Activated naive CD4-positive, alpha-beta T cell treated with anti-CD3 and anti-CD28 coated beads, Interleukin-2, amount 10 ng/mL, durations not matched to agents 7 days and 5 days (primary cell): ENCODE results near the gene GPC6.
"Not testable (repeated sequence)": the region's sequence is repeated elsewhere in the genome, so short reads cannot be mapped to it uniquely, and the experiment has no call there.

ENCODE experiments used
- CTCF ChIA-PET: fragments of 350-600 bp; sonication (Branson Sonifier 250); formaldehyde crosslinking; loops from one replicate; lab custom pipeline; 2021; ENCODE audit warnings: antibody characterized with exemption; lab: Charles Lee
- DNase-seq: peaks from one replicate; pipeline ENCODE4 v3.0.0-alpha.2; 2020
- H3K27ac Mint-ChIP-seq: one replicate; pipeline ENCODE4 v1.8.0; 2021; ENCODE audit warnings: mild to moderate bottlenecking, moderate library complexity, mixed read lengths
- H3K27me3 Mint-ChIP-seq: one replicate; pipeline ENCODE4 v1.8.0; 2021; ENCODE audit warnings: mild to moderate bottlenecking, mixed read lengths
- H3K36me3 Mint-ChIP-seq: one replicate; pipeline ENCODE4 v1.8.0; 2021; ENCODE audit warnings: mixed read lengths
- H3K4me1 Mint-ChIP-seq: one replicate; pipeline ENCODE4 v1.8.0; 2021; ENCODE audit warnings: mixed read lengths
- H3K4me3 Mint-ChIP-seq: one replicate; pipeline ENCODE4 v1.8.0; 2021; ENCODE audit warnings: mild to moderate bottlenecking, moderate library complexity, mixed read lengths
- H3K9me3 Mint-ChIP-seq: one replicate; pipeline ENCODE4 v1.8.0; 2021; ENCODE audit warnings: mixed read lengths

The GPC6 gene

GRCh38 chr13:94268661-94269060, 1042.1 kb downstream of the GPC6 start:
- H3K36me3 Mint-ChIP-seq = no peaks in the 10 kb centered on the region
- H3K27ac Mint-ChIP-seq = no peak overlapping the region
- peaks cover 2% of the 10 kb centered on the region for H3K9me3 Mint-ChIP-seq
- DNase-seq = no peak
- peaks cover 3% of the 10 kb centered on the region for H3K27me3 Mint-ChIP-seq
- no peaks in the 10 kb centered on the region for H3K4me1 Mint-ChIP-seq
- no peak overlapping the region for H3K4me3 Mint-ChIP-seq
- CTCF ChIA-PET = no interaction called here

GRCh38 chr13:94269557-94269956, 1043.0 kb downstream of the GPC6 start:
- no peaks in the 10 kb centered on the region for H3K36me3 Mint-ChIP-seq
- no peak overlapping the region for H3K27ac Mint-ChIP-seq
- peaks cover 2% of the 10 kb centered on the region for H3K9me3 Mint-ChIP-seq
- no peak overlapping the region for H3K4me3 Mint-ChIP-seq
- no peak for DNase-seq
- peaks cover 3% of the 10 kb centered on the region for H3K27me3 Mint-ChIP-seq
- no peaks in the 10 kb centered on the region for H3K4me1 Mint-ChIP-seq
- CTCF ChIA-PET = no interaction called here

DNA sequence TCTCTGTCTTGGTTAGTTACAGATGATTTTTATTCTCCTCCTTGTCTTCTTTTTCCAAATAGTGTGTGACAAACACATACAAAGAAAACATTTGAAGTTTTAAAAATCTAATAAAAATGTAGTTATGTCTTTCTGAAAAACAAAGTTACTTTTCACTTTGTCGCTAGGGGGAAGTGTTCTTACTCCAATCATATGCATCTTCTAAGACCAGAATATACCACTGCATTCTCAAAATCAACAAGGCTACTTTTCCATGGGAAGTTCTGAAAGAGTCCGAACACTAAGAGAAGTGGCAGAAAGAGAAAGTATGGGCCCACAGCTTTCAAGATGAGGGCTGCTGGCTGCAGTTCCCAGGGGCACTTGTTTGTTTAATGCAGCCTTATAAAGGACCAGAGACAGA, 1043.9 kb downstream of the GPC6 start:
- Mint-ChIP-seq H3K9me3 (peaks cover 2% of the 10 kb centered on the region), H3K27me3 (peaks cover 3% of the 10 kb centered on the region), H3K4me1 (no peaks in the 10 kb centered on the region), H3K36me3 (no peaks in the 10 kb centered on the region), H3K4me3 (no peak overlapping the region), H3K27ac (no peak overlapping the region)
- DNase-seq = no peak
- CTCF ChIA-PET = no interaction called here

DNA sequence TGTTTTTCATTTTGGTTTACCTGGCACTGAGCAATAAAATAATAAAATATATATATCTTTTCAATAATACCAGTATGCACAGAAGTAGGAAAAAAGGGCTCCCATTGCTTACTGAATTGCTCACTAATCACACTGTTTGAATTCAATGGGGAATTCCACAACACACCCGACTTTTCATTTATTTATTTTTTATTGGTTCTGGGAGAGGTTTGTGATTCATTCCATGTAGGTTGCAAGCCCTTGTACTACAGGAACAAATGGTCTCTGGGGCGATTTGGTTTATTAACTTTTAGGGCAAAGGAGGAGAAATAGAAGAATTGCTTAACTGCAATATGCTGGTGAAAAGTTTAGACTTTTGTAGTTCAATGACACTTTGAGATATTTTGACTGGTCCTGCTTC, 1045.4 kb downstream of the GPC6 start:
- Mint-ChIP-seq H3K27me3 (peaks cover 3% of the 10 kb centered on the region), H3K27ac (no peak overlapping the region), H3K4me3 (no peak overlapping the region), H3K36me3 (no peaks in the 10 kb centered on the region), H3K4me1 (no peaks in the 10 kb centered on the region), H3K9me3 (peaks cover 2% of the 10 kb centered on the region)
- CTCF ChIA-PET = no interaction called here
- no peak for DNase-seq

DNA sequence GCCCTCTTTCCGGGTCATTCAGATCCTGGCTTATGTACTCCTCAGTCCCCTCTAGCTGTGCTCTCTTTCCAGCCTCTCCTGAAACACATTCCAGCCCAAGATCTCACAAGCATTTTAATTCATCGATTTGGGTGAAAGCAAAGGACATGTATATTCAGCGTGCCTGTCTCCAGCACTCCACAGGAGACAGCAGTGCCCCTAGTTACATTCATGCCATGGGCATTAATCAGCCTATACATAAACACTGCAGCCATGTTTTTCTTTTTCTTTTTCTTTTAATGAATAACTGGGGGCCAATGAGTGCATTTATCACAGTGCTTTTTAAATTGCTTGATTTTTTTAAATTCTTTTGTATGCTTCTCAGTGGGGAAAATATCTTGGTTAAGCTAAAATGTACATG, 1053.7 kb downstream of the GPC6 start:
- no peak overlapping the region for H3K4me3 Mint-ChIP-seq
- no peak for DNase-seq
- CTCF ChIA-PET = no interaction called here
- H3K36me3 Mint-ChIP-seq = no peaks in the 10 kb centered on the region
- H3K27ac Mint-ChIP-seq = no peak overlapping the region
- peaks cover 1% of the 10 kb centered on the region for H3K9me3 Mint-ChIP-seq
- no peaks in the 10 kb centered on the region for H3K4me1 Mint-ChIP-seq
- H3K27me3 Mint-ChIP-seq = peaks cover 5% of the 10 kb centered on the region

DNA sequence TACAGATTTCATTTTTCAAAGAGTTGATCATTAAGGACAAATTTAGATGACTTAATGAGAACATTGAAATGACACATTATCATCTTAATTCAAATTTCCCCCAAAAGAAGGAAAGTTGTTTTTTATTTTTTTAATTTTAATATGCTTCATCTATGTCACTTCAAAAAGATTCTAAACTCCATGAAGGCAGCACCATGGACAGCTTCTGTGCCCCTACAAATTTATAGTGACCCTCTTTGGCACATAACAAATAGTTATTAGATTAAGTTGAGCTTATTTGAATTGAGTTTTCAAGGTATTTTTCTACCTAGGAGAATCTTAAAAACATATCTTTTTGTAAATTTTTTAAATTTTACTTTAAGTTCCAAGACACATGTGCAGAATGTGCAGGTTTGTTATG, 1054.2 kb downstream of the GPC6 start:
- no peaks in the 10 kb centered on the region for H3K4me1 Mint-ChIP-seq
- DNase-seq = no peak
- CTCF ChIA-PET = no interaction called here
- H3K9me3 Mint-ChIP-seq = peaks cover 1% of the 10 kb centered on the region
- H3K27me3 Mint-ChIP-seq = peaks cover 5% of the 10 kb centered on the region
- no peaks in the 10 kb centered on the region for H3K36me3 Mint-ChIP-seq
- no peak overlapping the region for H3K27ac Mint-ChIP-seq
- H3K4me3 Mint-ChIP-seq = no peak overlapping the region

- Mint-ChIP-seq H3K9me3 (no peaks in the 10 kb centered on the region), H3K27ac (no peak overlapping the region), H3K4me1 (no peaks in the 10 kb centered on the region), H3K4me3 (no peak overlapping the region), H3K36me3 (no peaks in the 10 kb centered on the region), H3K27me3 (peaks cover 5% of the 10 kb centered on the region)
- no peak for DNase-seq
- CTCF ChIA-PET = no interaction called here
Observed at GRCh38 chr13:94286581-94286980, 1060.0 kb downstream of the GPC6 start.

GRCh38 chr13:94291631-94292322, 1065.2 kb downstream of the GPC6 start:
- Mint-ChIP-seq H3K9me3 (no peaks in the 10 kb centered on the region), H3K36me3 (no peaks in the 10 kb centered on the region), H3K27me3 (no peaks in the 10 kb centered on the region), H3K27ac (no peak overlapping the region), H3K4me3 (no peak overlapping the region), H3K4me1 (no peaks in the 10 kb centered on the region)
- CTCF ChIA-PET = no interaction called here
- DNase-seq = no peak

GRCh38 chr13:94292323-94292640, 1065.7 kb downstream of the GPC6 start:
- Mint-ChIP-seq H3K4me1 (no peaks in the 10 kb centered on the region), H3K36me3 (no peaks in the 10 kb centered on the region), H3K27ac (no peak overlapping the region), H3K4me3 (no peak overlapping the region), H3K9me3 (no peaks in the 10 kb centered on the region), H3K27me3 (no peaks in the 10 kb centered on the region)
- DNase-seq = no peak
- CTCF ChIA-PET = no interaction called here

DNA sequence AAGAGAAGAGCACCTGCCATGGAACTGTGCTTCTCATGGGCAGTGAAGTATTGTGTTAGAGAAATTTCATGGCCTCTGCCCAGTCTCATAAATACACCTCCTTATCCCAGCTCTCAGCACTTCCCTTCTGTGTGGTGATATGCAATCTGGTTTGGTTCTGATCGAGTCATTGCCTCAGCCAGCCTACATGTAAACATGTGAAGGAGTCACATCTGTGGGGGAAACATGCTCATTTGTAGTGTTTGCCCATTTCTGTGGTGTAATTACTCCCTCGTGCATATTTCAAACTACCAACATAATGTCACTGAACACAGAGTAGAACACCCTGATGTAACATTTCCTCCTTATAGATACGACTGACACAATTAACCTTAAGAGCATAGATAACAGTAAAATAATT, 1069.9 kb downstream of the GPC6 start:
- no peaks in the 10 kb centered on the region for H3K36me3 Mint-ChIP-seq
- CTCF ChIA-PET = no interaction called here
- H3K4me1 Mint-ChIP-seq = no peaks in the 10 kb centered on the region
- H3K27ac Mint-ChIP-seq = no peak overlapping the region
- H3K4me3 Mint-ChIP-seq = no peak overlapping the region
- no peak for DNase-seq
- no peaks in the 10 kb centered on the region for H3K27me3 Mint-ChIP-seq
- H3K9me3 Mint-ChIP-seq = no peaks in the 10 kb centered on the region

- CTCF ChIA-PET = no interaction called here
- no peak overlapping the region for H3K4me3 Mint-ChIP-seq
- H3K27me3 Mint-ChIP-seq = no peaks in the 10 kb centered on the region
- no peaks in the 10 kb centered on the region for H3K4me1 Mint-ChIP-seq
- DNase-seq = no peak
- no peak overlapping the region for H3K27ac Mint-ChIP-seq
- H3K9me3 Mint-ChIP-seq = no peaks in the 10 kb centered on the region
- no peaks in the 10 kb centered on the region for H3K36me3 Mint-ChIP-seq
Observed at GRCh38 chr13:94298346-94298745, 1071.7 kb downstream of the GPC6 start.

GRCh38 chr13:94300401-94300800, 1073.8 kb downstream of the GPC6 start:
- Mint-ChIP-seq H3K27ac (no peak overlapping the region), H3K27me3 (no peaks in the 10 kb centered on the region), H3K9me3 (no peaks in the 10 kb centered on the region), H3K36me3 (no peaks in the 10 kb centered on the region), H3K4me3 (no peak overlapping the region), H3K4me1 (peaks cover 4% of the 10 kb centered on the region)
- DNase-seq = no peak
- CTCF ChIA-PET = no interaction called here

GRCh38 chr13:94301487-94301886, 1074.9 kb downstream of the GPC6 start:
- H3K4me3 Mint-ChIP-seq = no peak overlapping the region
- H3K36me3 Mint-ChIP-seq = no peaks in the 10 kb centered on the region
- H3K4me1 Mint-ChIP-seq = peaks cover 4% of the 10 kb centered on the region
- H3K9me3 Mint-ChIP-seq = no peaks in the 10 kb centered on the region
- no peaks in the 10 kb centered on the region for H3K27me3 Mint-ChIP-seq
- CTCF ChIA-PET = no interaction called here
- no peak overlapping the region for H3K27ac Mint-ChIP-seq
- DNase-seq = no peak

DNA sequence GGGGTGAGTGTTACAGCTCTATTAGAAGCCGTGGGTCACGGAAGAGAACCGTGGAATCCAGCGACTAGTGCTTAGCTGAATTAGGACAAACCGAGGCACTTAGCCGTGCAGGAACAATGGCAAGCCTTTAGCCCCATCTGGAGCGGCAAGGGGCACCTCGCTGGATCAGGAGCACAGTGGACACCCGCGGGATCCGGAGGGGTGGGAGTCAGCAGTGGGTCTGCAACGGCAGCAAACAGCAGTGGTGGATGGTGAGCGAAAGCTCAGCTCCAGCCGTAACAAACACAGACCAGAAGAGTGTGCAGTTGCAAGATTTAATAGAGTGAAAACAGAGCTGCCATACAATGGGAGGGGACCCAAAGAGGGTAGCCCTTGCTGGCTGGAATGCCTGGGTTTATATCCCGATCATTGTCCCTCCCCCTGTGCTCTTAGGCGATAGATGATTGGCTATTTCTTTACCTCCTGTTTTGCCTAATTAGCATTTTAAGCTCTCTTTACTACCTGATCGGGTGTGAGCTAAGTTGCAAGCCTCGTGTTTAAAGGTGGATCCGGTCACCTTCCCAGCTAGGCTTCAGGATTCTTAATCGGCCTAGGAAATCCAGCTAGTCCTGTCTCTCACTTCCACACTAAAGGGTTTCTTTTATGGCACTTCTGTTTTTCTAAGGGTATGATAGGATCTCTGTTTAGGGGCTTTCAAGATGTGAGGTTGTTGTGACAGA, 1076.4 kb downstream of the GPC6 start:
- DNase-seq, H3K27ac Mint-ChIP-seq, H3K36me3 Mint-ChIP-seq, H3K27me3 Mint-ChIP-seq, CTCF ChIA-PET, H3K4me3 Mint-ChIP-seq, H3K4me1 Mint-ChIP-seq, H3K9me3 Mint-ChIP-seq: not testable (repeated sequence)

DNA sequence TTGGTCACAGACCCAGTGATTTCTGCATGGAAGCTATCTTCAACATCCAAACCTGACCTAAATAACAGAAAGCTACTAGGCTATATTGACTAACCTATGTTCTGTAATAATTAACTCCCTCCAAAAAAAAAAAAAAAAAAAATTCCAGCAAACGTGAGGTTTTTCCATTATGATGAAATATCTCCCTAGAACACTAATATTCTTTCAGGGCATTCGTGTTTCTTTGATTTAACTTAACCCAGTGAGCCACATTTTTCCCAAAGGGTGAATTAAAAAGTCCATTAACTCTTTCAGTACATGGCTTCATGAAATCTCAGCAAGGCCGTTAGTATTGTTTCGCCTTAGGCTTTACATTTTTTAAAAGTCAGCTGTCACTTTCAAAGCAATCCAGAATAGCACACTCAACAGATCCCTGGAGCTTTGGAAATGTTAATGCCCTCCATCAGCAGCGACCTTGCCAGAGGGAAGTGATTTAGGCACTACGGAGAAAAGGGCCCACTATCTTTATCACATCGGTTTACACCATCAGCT, 1077.1 kb downstream of the GPC6 start:
- H3K27ac Mint-ChIP-seq = no peak overlapping the region
- H3K9me3 Mint-ChIP-seq = no peaks in the 10 kb centered on the region
- no peak overlapping the region for H3K4me3 Mint-ChIP-seq
- DNase-seq = no peak
- H3K36me3 Mint-ChIP-seq = no peaks in the 10 kb centered on the region
- peaks cover 4% of the 10 kb centered on the region for H3K4me1 Mint-ChIP-seq
- CTCF ChIA-PET = no interaction called here
- H3K27me3 Mint-ChIP-seq = peaks cover 4% of the 10 kb centered on the region
